Measurements from ENCODE around the gene BZW2. TPM values are rescaled to one million over a fixed set of nuclear protein-coding genes. Genes with fewer than 3 reads are reported as not detected.

BZW2 gene
- total and polyA plus RNA-seq, 7 experiments from 2014 or later, result 24.6 to 79.3 (median 30.5) TPM

DNA sequence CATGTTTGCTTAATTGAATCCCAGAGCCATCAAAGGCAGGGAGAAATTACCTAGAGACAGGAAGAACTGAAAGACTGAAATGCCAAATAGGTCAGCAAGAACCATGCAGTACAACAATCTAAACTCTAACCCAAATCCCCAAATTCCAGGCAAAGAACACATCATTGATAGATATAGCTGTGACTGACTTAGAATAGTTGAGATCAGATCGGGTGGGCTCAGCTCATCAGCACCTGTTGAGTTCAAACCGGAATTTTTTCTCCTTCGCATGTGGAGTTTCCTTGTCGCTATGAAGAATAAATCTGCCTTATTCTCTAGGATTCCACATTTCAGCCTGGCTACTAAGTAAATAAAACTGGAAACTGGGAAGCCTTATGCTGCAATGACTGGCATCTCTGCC is 1.8 kb upstream of the BZW2 start:
- peak overlapping the region; percentile 89 to 100 (median 97) for H3K4me3 Mint-ChIP-seq
- peak overlapping the region; percentile 87 for H3K4me3 ChIP-seq (ENCODE audit: low read length)
- no peaks in the 10 kb centered on the region for H3K9me3 ChIP-seq (ENCODE audit: control insufficient read depth in 2 of 3, low read length in 3 of 3)
- no peaks in the 10 kb centered on the region for H3K27me3 ChIP-seq (ENCODE audit: control insufficient read depth in 2 of 2, insufficient read depth in 2 of 2, low read length in 2 of 2)
- peak overlapping the region; percentile 51 to 97 (median 89) for H3K27ac Mint-ChIP-seq
- CTCF ChIA-PET, result no interaction called here
- POLR2A ChIA-PET, result interaction anchor here (2.6 kb wide), 1 partner anchor 224 kb away, joined by 19 read pairs; no protein-coding TSS in a partner anchor
- no peak for DNase-seq
- peak overlapping the region; percentile 76 for H3K27ac ChIP-seq (ENCODE audit: low read depth, low read length)
- no peaks in the 10 kb centered on the region for H3K9me3 Mint-ChIP-seq
- peaks cover 39 to 66% (median 49%) of the 10 kb centered on the region in 7 donors for H3K4me1 Mint-ChIP-seq
- no peaks in the 10 kb centered on the region for H3K36me3 ChIP-seq (ENCODE audit: control insufficient read depth in 2 of 3, insufficient read depth in 3 of 3, low read length in 3 of 3)
- H3K36me3 Mint-ChIP-seq, result peaks cover 0 to 12% (median 0%) of the 10 kb centered on the region in 5 donors
- H3K4me1 ChIP-seq (ENCODE audit: control insufficient read depth in 2 of 2, insufficient read depth in 2 of 2, low read length in 2 of 2), result peaks cover 14 to 25% of the 10 kb centered on the region in 2 donors
- intact Hi-C loops (cut with micrococcal nuclease), result loop anchor here (2.0 to 10.0 kb wide), 6 partner anchors 23 to 1297 kb away; partner anchors contain the start of genes SNX13 (in 1 of the 2) and TSPAN13 (in 1 of the 2)
- no peaks in the 10 kb centered on the region for H3K27me3 Mint-ChIP-seq
- ATAC-seq, result no peak

DNA sequence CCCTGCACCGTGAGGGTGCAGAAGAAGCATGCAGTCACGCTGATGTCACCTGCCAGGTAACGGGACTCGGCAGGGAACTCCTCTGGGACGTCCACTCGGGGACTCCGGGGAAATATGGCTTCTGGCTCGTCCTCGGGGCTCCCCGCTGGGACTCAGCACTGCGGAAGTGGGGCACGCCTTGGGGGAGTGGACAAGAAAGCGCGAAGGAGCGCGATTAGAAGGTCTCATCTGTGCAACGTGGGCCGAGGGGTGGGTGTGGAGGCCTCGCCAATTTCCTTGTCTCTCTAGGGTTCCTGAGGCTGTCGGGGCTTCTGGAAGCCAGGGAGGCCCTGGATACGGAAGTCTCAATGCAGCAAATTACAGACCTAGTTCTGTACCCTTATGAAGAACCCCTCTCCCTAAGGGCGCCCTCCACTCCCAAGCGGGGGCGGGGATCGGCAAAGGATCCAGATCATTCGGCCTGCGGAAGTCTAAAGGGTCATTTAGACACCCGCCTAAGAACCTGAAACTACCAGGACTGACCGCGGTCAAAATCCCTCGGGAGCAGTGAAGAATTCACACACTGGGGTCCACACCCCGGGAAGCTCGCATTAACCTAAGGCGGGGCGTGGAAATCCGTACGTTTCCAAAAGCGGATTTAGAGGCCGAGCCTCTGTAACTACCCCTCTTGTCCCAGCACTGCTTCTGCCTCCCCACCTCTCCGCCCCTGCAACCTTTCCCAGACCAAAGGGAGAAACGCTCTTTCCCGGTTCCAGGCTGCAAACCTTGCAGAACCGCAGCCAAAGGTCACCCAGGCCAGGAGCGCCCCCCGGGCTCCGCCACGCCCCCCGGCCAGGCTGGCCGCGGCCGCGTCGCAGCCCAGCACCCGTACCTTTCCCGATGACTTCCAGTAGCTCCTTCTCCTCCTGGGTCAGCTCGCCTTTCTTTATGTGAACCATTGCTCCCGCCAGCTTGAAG is 1.1 kb upstream of the BZW2 start:
- ATAC-seq, result peak; percentile 0
- peak; percentile 20 to 66 (median 47) for DNase-seq
- peak overlapping the region; percentile 91 to 99 (median 97) for H3K27ac Mint-ChIP-seq
- H3K27me3 Mint-ChIP-seq, result no peaks in the 10 kb centered on the region
- H3K27me3 ChIP-seq (ENCODE audit: control insufficient read depth in 2 of 2, insufficient read depth in 2 of 2, low read length in 2 of 2), result no peaks in the 10 kb centered on the region
- H3K9me3 Mint-ChIP-seq, result no peaks in the 10 kb centered on the region
- intact Hi-C loops (cut with micrococcal nuclease), result loop anchor here (1.0 to 10.0 kb wide), 10 partner anchors 24 to 1296 kb away; partner anchors contain the start of genes SNX13 (in 2 of the 2) and TSPAN13 (in 1 of the 2)
- H3K36me3 ChIP-seq (ENCODE audit: control insufficient read depth in 2 of 3, insufficient read depth in 3 of 3, low read length in 3 of 3), result no peaks in the 10 kb centered on the region
- peak overlapping the region; percentile 76 for H3K27ac ChIP-seq (ENCODE audit: low read depth, low read length)
- H3K36me3 Mint-ChIP-seq, result peaks cover 0 to 12% (median 0%) of the 10 kb centered on the region in 5 donors
- H3K4me1 ChIP-seq (ENCODE audit: control insufficient read depth in 2 of 2, insufficient read depth in 2 of 2, low read length in 2 of 2), result peaks cover 14 to 25% of the 10 kb centered on the region in 2 donors
- CTCF ChIA-PET, result interaction anchor here (1.0 kb wide), 1 partner anchor 224 kb away, joined by 5 read pairs; no protein-coding TSS in a partner anchor
- peaks cover 41 to 74% (median 56%) of the 10 kb centered on the region in 7 donors for H3K4me1 Mint-ChIP-seq
- no peaks in the 10 kb centered on the region for H3K9me3 ChIP-seq (ENCODE audit: control insufficient read depth in 2 of 3, low read length in 3 of 3)
- POLR2A ChIA-PET, result interaction anchor here (0.7 to 2.6 kb wide), 8 partner anchors 9 to 225 kb away, joined by 3 to 19 read pairs (median 4); no protein-coding TSS in a partner anchor
- peak overlapping the region; percentile 89 to 100 (median 97) for H3K4me3 Mint-ChIP-seq
- H3K4me3 ChIP-seq (ENCODE audit: low read length), result peak overlapping the region; percentile 87

GRCh38 chr7:16646472-16647072 is 591 bp downstream of the BZW2 start:
- CTCF ChIA-PET, result no interaction called here
- peaks cover 0 to 10% (median 0%) of the 10 kb centered on the region in 5 donors for H3K36me3 Mint-ChIP-seq
- peak overlapping the region; percentile 76 for H3K27ac ChIP-seq (ENCODE audit: low read depth, low read length)

GRCh38 chr7:16647435-16647960 is 1.5 kb downstream of the BZW2 start:
- DNase-seq (no peak), ATAC-seq (no peak)
- ChIA-PET POLR2A (interaction anchor here (0.7 to 2.5 kb wide), 2 partner anchors 9 to 39 kb away, joined by 3 to 13 read pairs; no protein-coding TSS in a partner anchor), CTCF (no interaction called here)
- Mint-ChIP-seq H3K27me3 (no peaks in the 10 kb centered on the region), H3K36me3 (peaks cover 0 to 10% (median 0%) of the 10 kb centered on the region in 5 donors), H3K4me3 (peak overlapping the region; percentile 71 to 100 (median 96)), H3K4me1 (peaks cover 55 to 84% (median 74%) of the 10 kb centered on the region in 7 donors), H3K27ac (peak overlapping the region in 6 of 9 donors; percentile 43 to 95 (median 86)), H3K9me3 (no peaks in the 10 kb centered on the region)
- H3K4me3 ChIP-seq (ENCODE audit: low read length), result peak overlapping the region; percentile 87
- H3K4me1 ChIP-seq (ENCODE audit: control insufficient read depth in 2 of 2, insufficient read depth in 2 of 2, low read length in 2 of 2), result peaks cover 21 to 34% of the 10 kb centered on the region in 2 donors
- intact Hi-C loops (cut with micrococcal nuclease), result loop anchor here in 1 of 2 donors (2.0 to 10.0 kb wide), 2 partner anchors 37 to 497 kb away; no protein-coding TSS in a partner anchor
- H3K27ac ChIP-seq (ENCODE audit: low read depth, low read length), result no peak overlapping the region
- no peaks in the 10 kb centered on the region for H3K27me3 ChIP-seq (ENCODE audit: control insufficient read depth in 2 of 2, insufficient read depth in 2 of 2, low read length in 2 of 2)
- no peaks in the 10 kb centered on the region for H3K36me3 ChIP-seq (ENCODE audit: control insufficient read depth in 2 of 3, insufficient read depth in 3 of 3, low read length in 3 of 3)
- no peaks in the 10 kb centered on the region for H3K9me3 ChIP-seq (ENCODE audit: control insufficient read depth in 2 of 3, low read length in 3 of 3)

More at GRCh38 chr7:16646472-16647072, 591 bp downstream of the BZW2 start:
- H3K4me3 Mint-ChIP-seq, result peak overlapping the region; percentile 89 to 100 (median 97)
- H3K27me3 Mint-ChIP-seq, result no peaks in the 10 kb centered on the region
- ATAC-seq, result no peak
- intact Hi-C loops (cut with micrococcal nuclease), result loop anchor here (1.0 to 10.0 kb wide), 5 partner anchors 9 to 652 kb away; partner anchors contain the start of gene AHR (in 2 of the 2)
- no peaks in the 10 kb centered on the region for H3K36me3 ChIP-seq (ENCODE audit: control insufficient read depth in 2 of 3, insufficient read depth in 3 of 3, low read length in 3 of 3)
- peaks cover 50 to 85% (median 72%) of the 10 kb centered on the region in 7 donors for H3K4me1 Mint-ChIP-seq
- no peaks in the 10 kb centered on the region for H3K27me3 ChIP-seq (ENCODE audit: control insufficient read depth in 2 of 2, insufficient read depth in 2 of 2, low read length in 2 of 2)
- H3K4me3 ChIP-seq (ENCODE audit: low read length), result peak overlapping the region; percentile 87
- peak overlapping the region; percentile 68 to 98 (median 90) for H3K27ac Mint-ChIP-seq
- H3K4me1 ChIP-seq (ENCODE audit: control insufficient read depth in 2 of 2, insufficient read depth in 2 of 2, low read length in 2 of 2), result peaks cover 20 to 30% of the 10 kb centered on the region in 2 donors
- no peaks in the 10 kb centered on the region for H3K9me3 Mint-ChIP-seq
- DNase-seq, result no peak
- POLR2A ChIA-PET, result interaction anchor here (0.5 to 2.6 kb wide), 8 partner anchors 10 to 279 kb away, joined by 3 to 19 read pairs (median 4); no protein-coding TSS in a partner anchor
- no peaks in the 10 kb centered on the region for H3K9me3 ChIP-seq (ENCODE audit: control insufficient read depth in 2 of 3, low read length in 3 of 3)

DNA sequence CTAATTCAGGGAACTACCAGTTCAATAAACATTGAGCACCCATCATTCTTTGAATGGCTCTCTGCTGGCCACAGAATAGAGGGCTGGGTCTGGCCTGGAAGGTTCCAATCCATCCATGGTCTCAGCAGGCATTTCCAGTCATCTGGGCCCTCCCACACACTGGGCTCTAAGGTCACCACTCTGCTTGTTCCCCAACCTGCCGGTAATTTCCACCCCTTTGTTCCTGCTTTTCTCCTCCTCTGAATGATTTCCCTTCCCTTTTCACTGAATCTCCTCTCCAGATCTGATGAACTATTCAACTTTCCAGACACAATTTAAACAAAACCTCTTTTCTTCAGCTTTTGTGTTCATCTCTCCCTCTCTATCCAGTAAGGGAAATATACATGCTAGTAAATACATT is 2.6 kb downstream of the BZW2 start:
- CTCF ChIA-PET, result no interaction called here
- Histone ChIP-seq H3K27me3 (ENCODE audit: control insufficient read depth in 2 of 2, insufficient read depth in 2 of 2, low read length in 2 of 2) (no peaks in the 10 kb centered on the region), H3K4me3 (ENCODE audit: low read length) (no peak overlapping the region), H3K27ac (ENCODE audit: low read depth, low read length) (no peak overlapping the region), H3K4me1 (ENCODE audit: control insufficient read depth in 2 of 2, insufficient read depth in 2 of 2, low read length in 2 of 2) (peaks cover 21 to 34% of the 10 kb centered on the region in 2 donors), H3K9me3 (ENCODE audit: control insufficient read depth in 2 of 3, low read length in 3 of 3) (no peaks in the 10 kb centered on the region), H3K36me3 (ENCODE audit: control insufficient read depth in 2 of 3, insufficient read depth in 3 of 3, low read length in 3 of 3) (no peaks in the 10 kb centered on the region)
- Mint-ChIP-seq H3K27ac (peak overlapping the region in 2 of 9 donors; percentile 7 to 11), H3K9me3 (no peaks in the 10 kb centered on the region), H3K4me3 (peak overlapping the region; percentile 1 to 97 (median 20)), H3K27me3 (no peaks in the 10 kb centered on the region), H3K4me1 (peaks cover 57 to 83% (median 75%) of the 10 kb centered on the region in 7 donors), H3K36me3 (peaks cover 0 to 10% (median 5%) of the 10 kb centered on the region in 5 donors)
- no peak for ATAC-seq
- DNase-seq, result no peak
- intact Hi-C loops (cut with micrococcal nuclease), result loop anchor here in 1 of 2 donors (10.0 kb wide), 1 partner anchor 496 kb away; no protein-coding TSS in a partner anchor
- POLR2A ChIA-PET, result interaction anchor here (0.6 kb wide), 1 partner anchor 12 kb away, joined by 5 read pairs; no protein-coding TSS in a partner anchor

Measured in naive thymus-derived CD4-positive, alpha-beta T cell (primary cell).